GM21528 (cell line): ENCODE data around the gene BAIAP2.

Experiments
- ATAC-seq: cut with Tn5 transposase; IDR thresholded peaks from one replicate; pipeline ENCODE4 v1.9.1; 2021; ENCODE audit warnings: mild to moderate bottlenecking, moderate library complexity; ENCODE audit not compliant: unreplicated experiment, low FRiP score

BAIAP2 gene, protein sequence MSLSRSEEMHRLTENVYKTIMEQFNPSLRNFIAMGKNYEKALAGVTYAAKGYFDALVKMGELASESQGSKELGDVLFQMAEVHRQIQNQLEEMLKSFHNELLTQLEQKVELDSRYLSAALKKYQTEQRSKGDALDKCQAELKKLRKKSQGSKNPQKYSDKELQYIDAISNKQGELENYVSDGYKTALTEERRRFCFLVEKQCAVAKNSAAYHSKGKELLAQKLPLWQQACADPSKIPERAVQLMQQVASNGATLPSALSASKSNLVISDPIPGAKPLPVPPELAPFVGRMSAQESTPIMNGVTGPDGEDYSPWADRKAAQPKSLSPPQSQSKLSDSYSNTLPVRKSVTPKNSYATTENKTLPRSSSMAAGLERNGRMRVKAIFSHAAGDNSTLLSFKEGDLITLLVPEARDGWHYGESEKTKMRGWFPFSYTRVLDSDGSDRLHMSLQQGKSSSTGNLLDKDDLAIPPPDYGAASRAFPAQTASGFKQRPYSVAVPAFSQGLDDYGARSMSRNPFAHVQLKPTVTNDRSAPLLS

GRCh38 chr17:81034779-81035520 is at the start of gene BAIAP2:
Gene BAIAP2, plus strand, starts transcription at chr17:81035151. Its CDS starts 104 bp downstream, at chr17:81035255.
- ATAC-seq = peak; percentile 47

DNA sequence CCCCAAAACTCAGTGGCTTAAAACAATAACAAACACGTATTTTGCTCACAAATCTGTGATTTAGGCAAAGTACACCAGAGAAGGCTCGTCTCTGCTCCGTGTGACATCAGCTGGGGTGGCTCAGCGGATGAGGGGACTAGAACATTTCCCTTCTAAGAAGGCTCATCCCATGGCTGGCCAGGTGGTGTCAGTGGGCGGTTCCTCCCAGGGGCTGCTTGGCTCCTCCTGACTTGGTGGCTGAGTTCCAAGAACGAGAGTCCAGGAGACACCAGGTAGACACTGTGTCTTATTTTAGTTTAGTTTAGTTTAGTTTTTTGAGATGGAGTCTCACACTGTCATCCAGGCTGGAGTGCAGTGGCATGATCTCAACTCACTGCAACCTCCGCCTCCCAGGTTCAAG is 48.9 kb upstream of the BAIAP2 start:
- no peak for ATAC-seq

DNA sequence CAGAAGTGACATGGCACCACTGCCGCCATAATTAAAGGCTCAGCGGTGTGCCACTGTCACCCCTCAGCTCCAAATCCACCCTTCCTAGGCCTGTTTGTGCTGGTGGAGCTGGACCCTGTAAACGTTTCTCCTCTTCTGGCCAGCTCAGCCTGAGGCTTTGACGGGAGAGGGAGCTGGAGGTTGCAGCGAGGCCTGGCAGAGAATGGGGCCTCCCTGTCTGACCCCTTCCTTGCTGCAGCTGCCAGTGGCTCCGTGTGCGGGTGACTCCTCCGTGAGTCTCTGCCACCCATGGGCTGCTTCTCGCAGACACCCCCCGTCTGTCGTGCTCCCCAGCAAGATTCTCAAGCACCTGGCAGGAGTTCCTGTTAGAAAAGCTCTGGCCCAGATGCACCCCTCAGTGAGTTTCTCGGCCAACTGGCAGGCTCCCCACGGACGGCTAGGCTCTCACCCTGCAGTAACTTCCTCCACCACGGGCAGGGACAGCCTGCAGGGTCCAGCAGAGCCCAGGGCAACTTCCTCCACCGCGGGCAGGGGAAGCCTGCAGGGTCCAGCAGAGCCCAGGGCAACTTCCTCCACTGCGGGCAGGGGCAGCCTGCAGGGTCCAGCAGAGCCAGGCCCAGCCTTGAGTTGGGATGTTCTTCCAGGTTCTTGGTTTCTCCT is 48.0 kb upstream of the BAIAP2 start:
- no peak for ATAC-seq

- no peak for ATAC-seq
Observed at GRCh38 chr17:80987941-80988461, 47.0 kb upstream of the BAIAP2 start.

GRCh38 chr17:80989586-80989913 is 45.4 kb upstream of the BAIAP2 start:
- no peak for ATAC-seq

GRCh38 chr17:80990921-80991644 is 43.9 kb upstream of the BAIAP2 start:
- ATAC-seq = no peak

DNA sequence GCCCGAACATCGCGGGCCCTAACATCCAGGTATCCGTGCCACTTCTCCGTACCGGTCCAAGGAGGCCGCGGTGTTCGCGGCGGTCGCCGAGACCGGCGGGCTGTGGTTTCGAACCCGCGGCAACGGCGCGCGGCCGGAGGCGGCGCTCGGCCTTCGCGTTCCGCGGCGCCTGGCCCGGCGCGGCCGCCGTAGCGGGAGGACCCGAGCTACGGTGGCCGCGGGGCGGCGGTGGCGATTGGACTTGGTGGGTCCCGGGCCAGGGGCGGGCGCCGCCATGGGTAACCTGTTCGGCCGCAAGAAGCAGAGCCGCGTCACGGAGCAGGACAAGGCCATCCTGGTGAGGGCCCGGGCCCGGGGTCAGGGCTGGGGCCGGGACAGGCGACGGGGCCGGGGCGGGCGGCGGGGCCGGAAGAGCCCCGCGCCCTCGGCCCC is 43.3 kb upstream of the BAIAP2 start, which contains the start of gene CHMP6:
Gene CHMP6 (plus strand): TSS at position 197 of the 432 bp plus-strand sequence. CDS start 78 bp downstream, at position 275.
- ATAC-seq = peak; percentile 50

DNA sequence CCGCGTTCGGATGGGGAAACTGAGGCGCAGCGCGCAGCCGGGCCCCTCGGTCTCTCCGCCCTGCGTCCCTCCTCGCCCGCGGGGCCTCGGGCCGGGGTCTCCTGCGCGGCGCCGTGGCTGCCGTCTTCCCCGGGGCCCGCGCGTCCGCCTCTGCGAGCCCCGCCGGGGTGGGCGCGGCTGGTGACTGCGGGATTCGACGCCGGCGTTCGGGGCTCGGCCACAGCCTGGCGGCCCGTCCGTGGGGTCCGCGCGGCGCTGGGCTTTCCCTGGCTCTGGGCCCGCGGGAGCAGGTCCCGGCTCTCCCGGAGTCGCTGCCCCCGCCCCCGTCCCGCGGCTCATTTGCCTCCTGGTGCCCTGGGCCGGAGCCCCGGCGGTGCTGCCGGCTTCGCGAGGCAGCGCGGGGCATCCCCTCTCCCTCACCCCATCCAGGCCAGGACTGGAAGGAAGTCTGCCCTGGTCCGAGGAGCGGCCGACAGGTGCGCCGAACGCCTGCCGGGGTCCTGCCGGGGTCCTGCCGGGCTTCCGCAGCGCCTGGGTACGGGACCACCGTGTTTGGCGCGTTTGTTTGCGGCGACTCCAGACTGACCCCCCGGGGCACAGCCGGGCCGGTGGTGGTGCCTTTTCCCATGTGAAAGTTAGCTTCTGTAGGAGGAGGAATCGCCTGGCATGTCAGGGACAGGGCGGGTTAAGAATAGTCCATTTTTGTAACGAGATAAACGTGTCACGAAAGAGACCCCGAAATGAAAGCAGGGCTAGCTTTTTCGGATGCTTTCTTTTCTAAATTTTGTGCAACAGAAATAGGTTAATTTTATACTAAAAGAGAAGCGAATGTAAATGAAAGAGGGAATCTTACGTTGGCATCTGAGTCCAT is 42.6 kb upstream of the BAIAP2 start:
- ATAC-seq = peak; percentile 33

- ATAC-seq = no peak
Observed at GRCh38 chr17:80992948-80993624, 41.9 kb upstream of the BAIAP2 start.

DNA sequence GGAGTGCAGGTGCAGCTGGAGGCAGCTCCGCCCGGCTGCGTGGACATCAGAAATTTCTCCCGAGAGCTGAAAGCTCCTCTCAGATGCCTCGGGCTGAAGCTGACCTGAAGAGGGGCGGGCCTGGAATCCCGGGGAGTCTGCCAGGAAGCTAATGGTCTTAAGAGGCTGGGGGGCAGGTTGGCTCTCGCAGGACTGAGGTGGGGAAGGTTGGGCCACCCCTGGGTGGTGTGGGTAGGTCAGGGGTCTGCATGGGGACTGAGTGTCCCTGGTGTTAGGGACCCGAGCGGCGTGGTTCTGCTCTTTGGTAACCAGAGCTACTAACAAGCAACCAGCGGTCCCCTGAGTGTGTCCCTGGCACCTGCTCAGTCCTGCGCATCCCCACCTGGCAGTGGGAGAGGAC is 39.8 kb upstream of the BAIAP2 start:
- no peak for ATAC-seq

GRCh38 chr17:80996422-80997305 is 38.3 kb upstream of the BAIAP2 start:
- ATAC-seq = no peak

GRCh38 chr17:80997424-80998117 is 37.4 kb upstream of the BAIAP2 start:
- no peak for ATAC-seq

- no peak for ATAC-seq
Observed at GRCh38 chr17:80998118-80998747, 36.7 kb upstream of the BAIAP2 start.

DNA sequence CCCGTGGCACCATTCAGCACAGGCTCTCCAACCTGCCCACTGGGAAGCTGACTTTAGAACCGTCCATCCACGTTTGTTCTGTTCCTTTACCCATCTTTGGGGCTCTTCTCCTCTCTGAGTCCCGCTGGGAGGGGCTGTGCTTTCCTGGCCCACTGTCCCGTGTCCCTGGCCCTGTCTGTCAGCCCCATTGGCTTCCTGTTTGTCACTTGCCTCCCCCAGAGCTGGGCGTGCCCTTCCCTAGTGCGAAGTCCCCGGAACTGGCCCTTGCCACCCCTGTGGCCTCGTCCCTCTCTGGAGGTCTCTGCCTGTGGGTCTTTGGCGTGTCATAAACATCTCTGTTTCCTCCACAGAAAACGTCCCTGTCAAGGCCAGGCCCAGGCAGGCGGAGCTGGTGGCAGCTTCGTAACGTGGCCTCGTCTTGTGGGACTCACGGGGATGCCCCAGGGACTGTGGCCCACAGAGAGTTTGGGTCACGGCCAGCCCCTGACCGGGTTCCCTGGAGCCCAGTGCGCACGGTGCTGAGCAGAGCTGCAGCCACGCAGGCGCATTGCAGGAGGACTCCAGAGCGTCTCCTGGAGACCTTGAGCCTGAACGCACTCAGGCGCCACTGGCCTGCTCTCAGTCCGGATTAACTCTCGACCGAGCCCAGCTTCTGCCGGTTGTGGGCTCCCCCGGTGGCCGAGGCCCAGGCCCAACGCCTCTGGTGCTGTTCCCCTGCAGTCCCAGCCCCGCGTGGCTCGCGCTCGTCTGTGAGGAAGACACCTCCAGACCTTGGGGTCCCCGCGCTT is 36.0 kb upstream of the BAIAP2 start:
- no peak for ATAC-seq

- ATAC-seq = no peak
Observed at GRCh38 chr17:80999536-81000333, 35.2 kb upstream of the BAIAP2 start.
